Renal cortical epithelial cell (primary cell): ENCODE results near the gene ANAPC15. TPM values are rescaled to one million over a fixed set of nuclear protein-coding genes. Genes with fewer than 3 reads are reported as not detected.
A peak's percentile ranks its signal among the peaks of the same experiment; 100 is the strongest.

ENCODE experiments used
- DNase-seq: peaks from one replicate; pipeline ENCODE4 v3.0.0-alpha.2; 2011; ENCODE audit warnings: low read depth
- total RNA-seq: library from RNA; depleted of rRNA; stranded (reverse); fragments of >200 nt; gene quantifications from 2 replicates; pipeline ENCODE4 v1.2.3, GENCODE V29; 2014

ANAPC15 gene
- total RNA-seq, 1 donor from 2014 or later: 21.5 TPM

- no peak for DNase-seq
Observed at GRCh38 chr11:72125956-72126355, 13.5 kb upstream of the ANAPC15 start.

- DNase-seq: no peak
Observed at GRCh38 chr11:72124046-72124445, 11.6 kb upstream of the ANAPC15 start.

GRCh38 chr11:72123117-72123653, 10.7 kb upstream of the ANAPC15 start:
- no peak for DNase-seq

- no peak for DNase-seq
Observed at GRCh38 chr11:72122607-72123006, 10.1 kb upstream of the ANAPC15 start.

- DNase-seq: no peak
Observed at GRCh38 chr11:72120930-72121329, 8.4 kb upstream of the ANAPC15 start.

- DNase-seq: no peak
Observed at GRCh38 chr11:72119198-72119597, 6.7 kb upstream of the ANAPC15 start.

- DNase-seq: no peak
Observed at GRCh38 chr11:72116019-72116755, 3.7 kb upstream of the ANAPC15 start.

GRCh38 chr11:72114570-72114969, 2.1 kb upstream of the ANAPC15 start:
- DNase-seq: no peak

- DNase-seq: no peak
Observed at GRCh38 chr11:72112978-72113808, 698 bp upstream of the ANAPC15 start.

- DNase-seq: no peak
Observed at GRCh38 chr11:72111300-72112142, 974 bp downstream of the ANAPC15 start.

- no peak for DNase-seq
Observed at GRCh38 chr11:72105888-72106287, 6.6 kb downstream of the ANAPC15 start, which contains the start of gene TOMT. Gene TOMT, plus strand, starts transcription at chr11:72105924. Its CDS starts 28 bp downstream, at chr11:72105952.

GRCh38 chr11:72103754-72104167, 8.7 kb downstream of the ANAPC15 start:
- no peak for DNase-seq

GRCh38 chr11:72102946-72103753, 9.3 kb downstream of the ANAPC15 start, which contains the start of gene LAMTOR1:
Gene LAMTOR1, minus strand, starts transcription at chr11:72103297. Its CDS starts 73 bp downstream, at chr11:72103224.
- DNase-seq: peak; percentile 96

- DNase-seq: no peak
Observed at GRCh38 chr11:72102631-72102945, 9.9 kb downstream of the ANAPC15 start.

- DNase-seq: no peak
Observed at GRCh38 chr11:72102162-72102561, 10.3 kb downstream of the ANAPC15 start.

- no peak for DNase-seq
Observed at GRCh38 chr11:72100462-72100861, 12.0 kb downstream of the ANAPC15 start.

- DNase-seq: no peak
Observed at GRCh38 chr11:72100009-72100408, 12.5 kb downstream of the ANAPC15 start.

GRCh38 chr11:72098741-72099140, 13.8 kb downstream of the ANAPC15 start:
- no peak for DNase-seq

GRCh38 chr11:72091292-72091691, 21.2 kb downstream of the ANAPC15 start:
- DNase-seq: peak; percentile 58

GRCh38 chr11:72088076-72088808, 24.3 kb downstream of the ANAPC15 start:
- DNase-seq: no peak
